Hematopoietic multipotent progenitor cell treated with erythropoietin and hydrocortisone succinate and interleukin-3 and kit ligand, for 8 days (in vitro differentiated cells): Measurements from ENCODE around the gene TXNRD1.

Experiments used
- DNase-seq: peaks from one replicate; pipeline ENCODE4 v3.0.0-alpha.2; 2015

Gene TXNRD1

GRCh38 chr12:104353012-104353981 is 137.7 kb downstream of the TXNRD1 start:
- no peak for DNase-seq

GRCh38 chr12:104354167-104354867 is 138.7 kb downstream of the TXNRD1 start:
- no peak for DNase-seq

- DNase-seq: no peak
Measured at GRCh38 chr12:104354868-104355570, 139.4 kb downstream of the TXNRD1 start.

GRCh38 chr12:104355630-104356029 is 140.1 kb downstream of the TXNRD1 start:
- no peak for DNase-seq

- DNase-seq: no peak
Measured at GRCh38 chr12:104356231-104357115, 140.9 kb downstream of the TXNRD1 start.

GRCh38 chr12:104357421-104357952 is 141.9 kb downstream of the TXNRD1 start:
- DNase-seq: no peak

- DNase-seq: peak; percentile 82
Measured at GRCh38 chr12:104358353-104359003, 142.9 kb downstream of the TXNRD1 start.

GRCh38 chr12:104359216-104359615 is 143.6 kb downstream of the TXNRD1 start:
- DNase-seq: no peak

- no peak for DNase-seq
Measured at GRCh38 chr12:104360157-104360556, 144.6 kb downstream of the TXNRD1 start.

GRCh38 chr12:104360983-104361707 is 145.6 kb downstream of the TXNRD1 start:
- no peak for DNase-seq

- no peak for DNase-seq
Measured at GRCh38 chr12:104365921-104366410, 150.4 kb downstream of the TXNRD1 start.

- DNase-seq: no peak
Measured at GRCh38 chr12:104369708-104370107, 154.1 kb downstream of the TXNRD1 start.

- no peak for DNase-seq
Measured at GRCh38 chr12:104371043-104371870, 155.7 kb downstream of the TXNRD1 start.

GRCh38 chr12:104372061-104372720 is 156.6 kb downstream of the TXNRD1 start:
- peak; percentile 28 for DNase-seq

GRCh38 chr12:104372721-104373335 is 157.2 kb downstream of the TXNRD1 start:
- no peak for DNase-seq

GRCh38 chr12:104374071-104374470 is 158.5 kb downstream of the TXNRD1 start:
- no peak for DNase-seq

- no peak for DNase-seq
Measured at GRCh38 chr12:104374806-104375205, 159.2 kb downstream of the TXNRD1 start.

- DNase-seq: no peak
Measured at GRCh38 chr12:104375775-104376174, 160.2 kb downstream of the TXNRD1 start.
